ENCODE data around the gene MTMR10.

The MTMR10 gene

DNA sequence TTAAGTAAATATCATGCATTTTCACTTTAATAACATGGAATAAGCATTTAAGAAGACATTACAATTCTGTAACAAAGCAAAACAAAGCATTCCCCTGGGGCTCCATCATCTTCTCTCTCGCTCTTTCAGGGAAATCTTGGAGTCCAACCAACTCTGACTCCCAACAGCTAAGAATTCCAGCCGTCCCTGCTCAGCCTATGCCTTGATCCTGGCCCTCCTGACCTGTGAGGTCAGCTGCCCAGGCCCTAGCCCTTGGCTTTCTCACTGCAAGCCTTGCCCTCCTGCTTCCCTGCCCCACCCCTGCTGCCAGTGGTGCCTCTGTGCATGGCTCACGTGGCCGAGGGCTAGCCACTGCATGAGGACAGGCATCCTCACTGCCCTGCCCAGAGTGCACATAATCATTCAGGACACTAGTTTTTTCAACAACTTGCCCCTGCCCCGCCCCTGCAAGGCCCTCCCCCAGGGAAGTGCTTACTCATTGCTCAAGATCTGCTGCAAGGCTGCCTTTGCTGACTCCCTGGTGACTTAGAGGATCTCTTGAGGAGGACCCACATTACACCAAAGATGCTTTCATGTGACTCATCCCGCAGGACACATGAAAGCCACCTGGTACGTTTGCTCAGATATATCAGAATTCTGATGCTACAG lies 37.6 kb downstream of the MTMR10 start:
- no peak for DNase-seq

DNA sequence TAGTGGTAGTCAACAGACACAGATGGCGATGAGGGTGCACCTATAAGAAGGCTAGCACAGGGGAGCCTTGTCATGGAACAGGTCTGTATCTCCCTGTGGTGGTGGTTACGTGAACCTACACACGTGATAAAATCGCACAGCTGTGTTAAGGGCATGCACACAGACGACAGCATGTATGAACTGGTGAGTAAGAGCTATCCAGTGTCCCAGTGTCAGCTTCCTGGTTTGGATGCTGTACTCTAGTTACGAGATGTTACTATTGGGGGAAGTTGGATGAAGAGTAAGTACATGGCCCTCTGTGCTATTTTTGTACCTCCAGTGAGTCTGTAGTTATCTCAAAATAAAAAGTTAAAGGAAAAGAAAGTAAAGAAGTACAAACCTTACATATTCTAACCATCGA lies 38.2 kb downstream of the MTMR10 start:
- no peak for DNase-seq

GRCh38 chr15:30943654-30944335 lies 47.6 kb downstream of the MTMR10 start:
- no peak for DNase-seq

GRCh38 chr15:30941520-30941919 lies 49.9 kb downstream of the MTMR10 start:
- no peak for DNase-seq

DNA sequence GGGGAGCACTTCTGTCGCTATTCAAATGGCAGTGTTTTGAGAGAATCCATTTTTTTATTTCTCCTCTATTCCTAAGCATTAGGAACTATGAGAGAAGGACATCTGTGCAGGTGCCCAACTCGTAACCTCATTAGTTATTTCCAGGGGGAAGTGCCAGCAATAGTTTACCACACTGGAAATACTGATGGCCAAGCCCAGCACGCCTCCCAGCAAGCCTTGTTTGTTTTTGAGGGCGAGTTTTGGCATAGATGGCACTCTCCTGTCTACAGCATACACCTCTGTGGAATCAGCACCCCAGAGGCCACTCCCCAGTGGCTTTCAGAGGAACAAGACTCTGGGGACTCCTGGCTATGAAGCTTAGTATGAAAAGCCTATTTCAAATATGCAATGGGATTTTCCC lies 51.1 kb downstream of the MTMR10 start:
- DNase-seq: no peak

DNA sequence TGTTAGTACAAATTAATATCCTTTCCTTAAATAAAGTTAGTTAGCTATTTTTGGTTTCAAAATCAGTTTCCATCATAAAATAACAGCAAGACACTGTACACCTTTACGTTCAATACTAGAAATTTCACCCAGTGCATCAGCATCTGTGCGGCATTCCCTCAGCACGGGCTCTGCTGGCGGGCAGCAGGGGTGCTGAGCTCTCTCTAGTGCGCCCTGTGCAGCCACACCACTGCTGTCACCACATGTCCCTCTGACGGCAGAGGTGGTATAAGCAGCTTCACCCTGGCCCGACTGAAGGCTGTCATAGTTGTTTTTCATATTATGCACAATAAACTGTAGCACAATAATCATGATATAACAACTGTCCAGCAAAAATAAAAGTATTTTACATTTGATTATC lies 52.3 kb downstream of the MTMR10 start:
- DNase-seq: no peak

DNA sequence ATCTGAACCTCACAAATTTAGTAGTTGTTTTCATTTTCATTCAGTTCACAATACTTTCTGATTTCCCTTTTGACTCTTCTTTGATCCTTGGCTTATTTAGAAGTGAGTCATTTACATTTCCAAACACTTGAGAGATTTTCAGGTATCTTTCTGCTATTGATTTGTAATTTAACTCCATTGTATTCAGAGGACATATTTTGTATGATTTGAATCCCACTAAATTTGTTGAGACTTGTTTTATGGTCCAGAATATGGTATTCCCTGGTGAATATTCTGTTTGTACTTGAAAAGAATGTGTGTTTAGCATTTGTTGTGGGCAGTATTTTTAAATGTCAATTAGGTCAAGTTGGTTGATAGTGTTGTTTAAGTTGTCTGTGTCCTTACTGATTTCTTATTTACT lies 58.1 kb downstream of the MTMR10 start:
- no peak for DNase-seq

DNA sequence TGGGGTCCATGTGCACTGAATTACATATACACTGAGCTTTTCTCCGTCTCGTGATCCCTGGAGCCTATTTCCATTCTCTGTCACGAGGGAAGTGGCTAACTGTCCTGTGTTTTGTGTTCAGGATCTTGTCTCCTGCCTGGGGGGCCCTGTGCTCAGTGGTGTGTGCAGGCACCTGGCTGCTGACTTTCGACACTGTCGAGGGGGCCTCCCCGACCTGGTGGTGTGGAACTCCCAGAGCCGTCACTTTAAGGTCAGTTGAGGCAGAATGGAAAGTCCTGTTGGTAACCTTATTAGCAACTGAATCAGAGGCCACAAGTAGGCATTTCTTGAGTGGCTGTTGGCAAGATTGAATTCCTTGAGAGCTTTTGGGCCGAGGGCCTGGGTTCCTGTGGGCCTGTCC lies 61.0 kb downstream of the MTMR10 start:
- no peak for DNase-seq

- DNase-seq: no peak
Observed at GRCh38 chr15:30929982-30930381, 61.4 kb downstream of the MTMR10 start.

GRCh38 chr15:30929064-30929669 lies 62.3 kb downstream of the MTMR10 start:
- no peak for DNase-seq

- DNase-seq: no peak
Observed at GRCh38 chr15:30928076-30928475, 63.4 kb downstream of the MTMR10 start.

GRCh38 chr15:30927148-30927761 lies 64.2 kb downstream of the MTMR10 start:
- no peak for DNase-seq

GRCh38 chr15:30926161-30926560 lies 65.3 kb downstream of the MTMR10 start:
- DNase-seq: no peak

DNA sequence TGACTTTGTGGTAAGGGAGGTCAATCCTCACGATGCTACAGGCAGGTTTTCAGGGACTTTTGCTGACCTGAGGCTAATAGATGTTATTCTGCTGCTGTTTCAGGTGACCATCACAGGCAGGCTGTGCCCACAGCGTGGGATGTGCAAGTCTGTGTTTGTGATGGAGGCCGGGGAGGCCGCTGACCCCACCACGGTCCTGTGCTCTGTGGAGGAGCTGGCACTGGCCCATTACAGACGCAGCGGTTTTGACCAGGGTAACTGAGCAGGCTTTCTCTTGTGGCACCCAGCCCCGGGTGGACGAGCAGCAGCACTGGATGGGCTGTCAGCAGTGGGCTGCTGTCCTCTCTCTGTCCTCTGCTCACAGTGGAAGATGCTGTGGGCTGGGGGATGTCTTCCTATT lies 65.7 kb downstream of the MTMR10 start:
- DNase-seq: no peak

DNA sequence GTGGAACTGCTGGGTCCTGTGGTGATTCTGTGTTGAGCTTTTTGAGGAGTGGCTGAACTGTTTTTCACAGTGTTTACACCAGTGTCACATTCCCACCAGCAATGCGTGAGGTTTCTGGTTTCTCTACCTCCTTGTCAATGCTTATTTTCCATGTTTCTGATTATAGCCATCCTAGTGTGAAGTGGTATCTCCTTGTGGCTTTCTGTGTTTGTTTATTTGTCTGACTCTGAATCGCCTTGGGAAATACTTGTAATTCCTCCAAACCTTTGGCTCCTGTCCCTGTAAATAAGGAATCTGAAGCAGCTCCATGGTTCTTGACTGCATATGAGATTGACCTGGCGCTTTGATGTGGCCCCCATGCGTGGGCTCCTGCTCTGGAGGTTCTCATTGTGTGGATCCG lies 67.1 kb downstream of the MTMR10 start:
- DNase-seq: no peak

DNA sequence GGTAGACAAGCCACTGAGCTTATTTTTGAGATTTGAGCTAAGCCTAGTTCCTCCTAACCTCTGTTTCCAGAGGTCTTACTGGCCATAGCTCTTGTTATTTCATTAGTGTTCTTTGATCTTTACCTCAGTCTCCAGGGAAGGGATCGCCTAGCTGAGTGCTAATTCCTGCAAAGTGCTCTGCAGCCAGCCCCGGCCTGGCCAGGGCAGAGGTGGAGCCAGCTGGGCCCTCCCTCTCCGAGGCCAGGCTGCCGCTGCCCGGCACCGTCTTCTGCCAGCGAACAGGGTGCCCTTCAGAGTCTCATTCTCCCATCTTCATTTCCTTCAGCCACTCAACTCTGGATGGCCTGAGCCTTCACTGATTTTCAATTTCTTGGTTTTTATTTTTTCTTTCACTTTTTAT lies 68.0 kb downstream of the MTMR10 start:
- DNase-seq: no peak

- no peak for DNase-seq
Observed at GRCh38 chr15:30922480-30923311, 68.7 kb downstream of the MTMR10 start.

GRCh38 chr15:30921781-30922479 lies 69.5 kb downstream of the MTMR10 start:
- DNase-seq: no peak

- DNase-seq: no peak
Observed at GRCh38 chr15:30921106-30921505, 70.3 kb downstream of the MTMR10 start.

GRCh38 chr15:30919877-30920550 lies 71.4 kb downstream of the MTMR10 start:
- no peak for DNase-seq

DNA sequence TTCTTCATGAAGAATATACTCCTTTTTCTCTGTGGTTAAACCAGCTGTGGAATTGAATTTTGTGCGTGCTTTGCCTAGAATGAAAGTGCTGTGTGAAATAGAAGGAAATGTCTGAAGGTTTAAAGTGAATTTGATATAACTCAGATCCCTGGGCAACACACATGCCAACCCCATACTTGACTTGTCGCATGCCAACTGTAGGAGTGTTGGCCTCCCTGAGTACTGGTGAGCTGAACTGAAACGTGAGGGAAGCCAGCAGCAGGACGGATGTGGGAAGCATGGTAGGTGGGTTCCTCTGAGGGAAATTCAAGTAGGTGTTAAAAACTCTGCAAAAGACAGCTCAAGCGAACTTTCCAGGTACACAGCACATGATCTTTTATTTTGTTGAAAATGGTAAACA lies 73.1 kb downstream of the MTMR10 start:
- DNase-seq: no peak

DNA sequence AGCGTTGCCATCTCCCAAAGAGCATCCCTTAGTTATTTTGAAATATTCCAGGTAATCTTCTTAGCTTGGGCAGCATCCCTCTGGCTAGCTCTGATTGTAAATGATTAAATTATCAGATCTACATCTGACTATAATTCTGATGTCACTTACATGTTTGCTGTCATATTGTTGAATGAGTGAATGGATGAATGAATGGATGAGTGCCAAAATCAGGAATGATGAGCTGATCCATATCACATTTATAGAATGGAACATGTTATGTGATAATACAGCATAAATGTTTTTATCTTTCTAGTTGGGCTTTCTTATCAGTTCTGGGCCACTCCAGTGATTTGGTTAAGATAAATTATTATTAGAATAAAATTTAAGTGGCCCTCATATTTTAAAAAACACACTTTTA lies 73.8 kb downstream of the MTMR10 start:
- no peak for DNase-seq
